HL-60/S4 treated with retinoic acid at 250 ng/mL for 4 days and 3 days (cell line): ENCODE measurements around the gene SYCP2.

Experiments
- in situ Hi-C: fragments of 300-500 bp; cut with MboI; formaldehyde crosslinking; loops from 2 replicates; pipeline ENCODE4 v1.7.0; 2022; ENCODE audit warnings: low sequenced_read_pairs

The SYCP2 gene

GRCh38 chr20:59933296-59933848 lies at the start of gene SYCP2:
TSS of gene SYCP2 (minus strand) at chr20:59933637. CDS start at chr20:59922413, 11,224 bp downstream.
- in situ Hi-C loops, result no loop called here

GRCh38 chr20:59983076-59983475 lies 49.6 kb upstream of the SYCP2 start:
- in situ Hi-C loops, result no loop called here

GRCh38 chr20:59977086-59977485 lies 43.6 kb upstream of the SYCP2 start:
- in situ Hi-C loops, result no loop called here

- in situ Hi-C loops, result no loop called here
Observed at GRCh38 chr20:59976156-59976782, 42.8 kb upstream of the SYCP2 start.

- in situ Hi-C loops, result loop anchor here (25.0 kb wide), 1 partner anchor 1290 kb away; the partner anchor contains the start of gene CDH4
Observed at GRCh38 chr20:59972037-59972801, 38.8 kb upstream of the SYCP2 start.

GRCh38 chr20:59971428-59971827 lies 38.0 kb upstream of the SYCP2 start:
- in situ Hi-C loops, result loop anchor here (25.0 kb wide), 1 partner anchor 1291 kb away; the partner anchor contains the start of gene CDH4

GRCh38 chr20:59966428-59966827 lies 33.0 kb upstream of the SYCP2 start:
- in situ Hi-C loops, result loop anchor here (25.0 kb wide), 1 partner anchor 1296 kb away; the partner anchor contains the start of gene CDH4

- in situ Hi-C loops, result loop anchor here (25.0 kb wide), 1 partner anchor 1300 kb away; the partner anchor contains the start of gene CDH4
Observed at GRCh38 chr20:59962155-59962554, 28.7 kb upstream of the SYCP2 start.

- in situ Hi-C loops, result loop anchor here (25.0 kb wide), 1 partner anchor 1301 kb away; the partner anchor contains the start of gene CDH4
Observed at GRCh38 chr20:59961423-59961822, 28.0 kb upstream of the SYCP2 start.

- in situ Hi-C loops, result loop anchor here (25.0 kb wide), 1 partner anchor 1304 kb away; the partner anchor contains the start of gene CDH4
Observed at GRCh38 chr20:59958626-59959025, 25.2 kb upstream of the SYCP2 start.

- in situ Hi-C loops, result loop anchor here (25.0 kb wide), 1 partner anchor 1304 kb away; the partner anchor contains the start of gene CDH4
Observed at GRCh38 chr20:59958123-59958522, 24.7 kb upstream of the SYCP2 start, which contains the start of gene CDH26. TSS of gene CDH26 (plus strand) at chr20:59958423. CDS start at chr20:59958727, 304 bp downstream.

- in situ Hi-C loops, result loop anchor here (25.0 kb wide), 1 partner anchor 1305 kb away; the partner anchor contains the start of gene CDH4
Observed at GRCh38 chr20:59957568-59957967, 24.1 kb upstream of the SYCP2 start.

GRCh38 chr20:59955131-59955796 lies 21.8 kb upstream of the SYCP2 start:
- in situ Hi-C loops, result loop anchor here (25.0 kb wide), 1 partner anchor 1307 kb away; the partner anchor contains the start of gene CDH4

- in situ Hi-C loops, result loop anchor here (25.0 kb wide), 1 partner anchor 1308 kb away; the partner anchor contains the start of gene CDH4
Observed at GRCh38 chr20:59954718-59955117, 21.3 kb upstream of the SYCP2 start.

GRCh38 chr20:59949911-59950310 lies 16.5 kb upstream of the SYCP2 start:
- in situ Hi-C loops, result loop anchor here (25.0 kb wide), 1 partner anchor 1312 kb away; the partner anchor contains the start of gene CDH4

- in situ Hi-C loops, result no loop called here
Observed at GRCh38 chr20:59948828-59949720, 15.6 kb upstream of the SYCP2 start.

- in situ Hi-C loops, result no loop called here
Observed at GRCh38 chr20:59948212-59948611, 14.8 kb upstream of the SYCP2 start.

- in situ Hi-C loops, result no loop called here
Observed at GRCh38 chr20:59947376-59947775, 13.9 kb upstream of the SYCP2 start.

- in situ Hi-C loops, result no loop called here
Observed at GRCh38 chr20:59945731-59946130, 12.3 kb upstream of the SYCP2 start.
